CD14-positive monocyte (primary cell): ENCODE data around the gene MSI2. TPM values are rescaled to one million over a fixed set of nuclear protein-coding genes. Genes with fewer than 3 reads are reported as not detected.
A peak's percentile ranks its signal among the peaks of the same experiment; 100 is the strongest.

Experiments
- DNase-seq, 3 donors: peaks; one replicate each; pipeline ENCODE4 v3.0.0-alpha.2; 2011 to 2022
- H2AFZ ChIP-seq: 2 replicates; pipeline ENCODE4 v1.6.0; 2012; ENCODE audit warnings: mild to moderate bottlenecking, low read depth, low read length, inconsistent platforms; ENCODE audit not compliant: insufficient read depth, poor library complexity, severe bottlenecking
- H3K27ac ChIP-seq, 2 donors: 1 replicate in 1 of 2; 2 replicates in 1 of 2; pipeline ENCODE4 v1.5.1; 2012 to 2013; ENCODE audit warnings: low read length in 2 of 2, control low read depth in 1 of 2, inconsistent platforms in 1 of 2, low read depth in 1 of 2, mild to moderate bottlenecking in 1 of 2
- H3K27me3 ChIP-seq, 2 donors: one replicate each; pipeline versions ENCODE4 v1.6.0 to v1.6.1; 2011 to 2013; ENCODE audit warnings: low read length in 2 of 2; ENCODE audit not compliant: control insufficient read depth in 2 of 2, insufficient read depth in 2 of 2
- H3K36me3 ChIP-seq, 2 donors: replicated peaks in 1 of 2; 1 replicate in 1 of 2; 2 replicates in 1 of 2; pipeline versions ENCODE4 v1.5.1 to v1.6.1; 2012 to 2013; ENCODE audit warnings: low read length in 2 of 2, control low read depth in 1 of 2, inconsistent platforms in 1 of 2, mild to moderate bottlenecking in 1 of 2; ENCODE audit not compliant: insufficient read depth in 2 of 2, control insufficient read depth in 1 of 2
- H3K4me1 ChIP-seq, 2 donors: 1 replicate in 1 of 2; 2 replicates in 1 of 2; pipeline versions ENCODE4 v1.5.1 to v1.6.1; 2012 to 2013; ENCODE audit warnings: low read length in 2 of 2, control low read depth in 1 of 2, inconsistent platforms in 1 of 2, mild to moderate bottlenecking in 1 of 2, moderate library complexity in 1 of 2; ENCODE audit not compliant: insufficient read depth in 2 of 2, control insufficient read depth in 1 of 2
- H3K4me2 ChIP-seq: replicated peaks from 2 replicates; pipeline ENCODE3; 2012; ENCODE audit warnings: low read length, moderate library complexity, mild to moderate bottlenecking; ENCODE audit not compliant: poor library complexity, severe bottlenecking; ENCODE audit errors: extremely low read depth
- H3K4me3 ChIP-seq, 3 experiments: fragments of 200-600 bp in 1 of 3; sonication (generic) in 1 of 3; replicated peaks in 1 of 3; 1 replicate in 2 of 3; 2 replicates in 1 of 3; pipeline ENCODE4 v1.5.1; 2011 to 2013; ENCODE audit warnings: low read length in 3 of 3, mild to moderate bottlenecking in 3 of 3, control low read depth in 2 of 3, low read depth in 2 of 3, inconsistent platforms in 1 of 3, moderate library complexity in 1 of 3
- H3K79me2 ChIP-seq: 2 replicates; pipeline ENCODE4 v1.6.0; 2012; ENCODE audit warnings: mild to moderate bottlenecking, control low read depth, inconsistent platforms, low read length, moderate library complexity; ENCODE audit not compliant: insufficient read depth
- H3K9ac ChIP-seq: 2 replicates; pipeline ENCODE4 v1.6.0; 2017; ENCODE audit warnings: low read length, mild to moderate bottlenecking; ENCODE audit not compliant: insufficient read depth, poor library complexity, severe bottlenecking
- H3K9me3 ChIP-seq, 2 donors: replicated peaks in 1 of 2; 1 replicate in 1 of 2; 2 replicates in 1 of 2; pipeline versions ENCODE4 v1.5.1 to v1.6.1; 2012 to 2013; ENCODE audit warnings: low read length in 2 of 2, control low read depth in 1 of 2; ENCODE audit not compliant: control insufficient read depth in 1 of 2, insufficient read depth in 1 of 2
- H4K20me1 ChIP-seq: 2 replicates; pipeline ENCODE4 v1.6.0; 2012; ENCODE audit warnings: mild to moderate bottlenecking, low read length, control low read depth, moderate library complexity; ENCODE audit not compliant: insufficient read depth
- H3K27ac Mint-ChIP-seq, 7 donors: one replicate each; pipeline ENCODE4 v1.8.0; 2020; ENCODE audit warnings: mild to moderate bottlenecking in 7 of 7, mixed read lengths in 7 of 7, moderate library complexity in 6 of 7, inconsistent platforms in 2 of 7
- H3K27me3 Mint-ChIP-seq, 3 donors: one replicate each; pipeline ENCODE4 v1.8.0; 2021 to 2022; ENCODE audit warnings: low read depth in 3 of 3, mild to moderate bottlenecking in 3 of 3, mixed read lengths in 3 of 3, moderate library complexity in 3 of 3, inconsistent platforms in 1 of 3
- H3K36me3 Mint-ChIP-seq, 2 donors: one replicate each; pipeline ENCODE4 v1.8.0; 2020; ENCODE audit warnings: mixed read lengths in 2 of 2, inconsistent platforms in 1 of 2, mild to moderate bottlenecking in 1 of 2
- H3K4me1 Mint-ChIP-seq: one replicate; pipeline ENCODE4 v1.8.0; 2020; ENCODE audit warnings: mild to moderate bottlenecking, mixed read lengths
- H3K4me3 Mint-ChIP-seq, 2 donors: one replicate each; pipeline ENCODE4 v1.8.0; 2020; ENCODE audit warnings: mild to moderate bottlenecking in 2 of 2, mixed read lengths in 2 of 2, moderate library complexity in 1 of 2
- H3K9me3 Mint-ChIP-seq, 7 donors: one replicate each; pipeline ENCODE4 v1.8.0; 2020 to 2022; ENCODE audit warnings: mixed read lengths in 7 of 7, mild to moderate bottlenecking in 6 of 7, moderate library complexity in 6 of 7, inconsistent platforms in 2 of 7
- CTCF ChIP-seq: fragments of 200-600 bp; IDR thresholded peaks from one replicate; pipeline ENCODE4 v1.8.0; 2022; ENCODE audit warnings: antibody characterized with exemption, mild to moderate bottlenecking
- WGBS: methylation state at CpG from one replicate; pipeline ENCODE4 v1.1.5; 2013; ENCODE audit warnings: missing lambda C conversion rate; ENCODE audit not compliant: insufficient coverage; 5-methylcytosine and 5-hydroxymethylcytosine counted together
- intact Hi-C, 2 donors: fragments of 100-400 bp; cut with micrococcal nuclease; formaldehyde crosslinking; loops; one replicate each; pipeline versions ENCODE4 v1.15.0 to v1.15.1; 2023
- polyA plus RNA-seq, 3 donors: library from polyadenylated mRNA; depleted of rRNA in 1 of 3; unstranded in 2 of 3; stranded (reverse) in 1 of 3; fragments of 300-500 nt in 2 of 3; fragments of >200 nt in 1 of 3; fragmentation: Illumina TruSeq in 2 of 3; gene quantifications; 1 replicate in 2 of 3; 2 replicates in 1 of 3; pipeline ENCODE4 v1.2.3, GENCODE V29; 2012 to 2021

MSI2 gene
- polyA plus RNA-seq, 3 donors = 0.20 to 6.6 (median 0.37) TPM

- Histone ChIP-seq H3K4me2 (no peak overlapping the region), H2AFZ (no peak overlapping the region), H3K4me1 (peaks cover 50 to 60% of the 10 kb centered on the region in 2 donors), H3K4me3 (no peak overlapping the region), H3K36me3 (peaks cover 0 to 5% of the 10 kb centered on the region in 2 donors), H4K20me1 (no peaks in the 10 kb centered on the region), H3K9me3 (no peaks in the 10 kb centered on the region), H3K9ac (no peak overlapping the region), H3K79me2 (no peaks in the 10 kb centered on the region), H3K27me3 (no peaks in the 10 kb centered on the region), H3K27ac (no peak overlapping the region)
- DNase-seq = no peak
- intact Hi-C loops = no loop called here
- no peak for TF ChIP-seq CTCF
- Mint-ChIP-seq H3K36me3 (peaks cover 2 to 15% of the 10 kb centered on the region in 2 donors), H3K9me3 (no peaks in the 10 kb centered on the region), H3K27me3 (peaks cover 0 to 2% (median 0%) of the 10 kb centered on the region in 3 donors), H3K4me3 (no peak overlapping the region), H3K4me1 (peaks cover 61% of the 10 kb centered on the region), H3K27ac (peak overlapping the region in 1 of 7 donors; percentile 37)
- WGBS = 94% methylated on average over 12 of the region's 16 CpGs
Measured at GRCh38 chr17:57626520-57627210, 370.3 kb downstream of the MSI2 start.

GRCh38 chr17:57627591-57627990 is 371.3 kb downstream of the MSI2 start:
- no peak overlapping the region for H3K27ac ChIP-seq
- intact Hi-C loops = no loop called here

More at GRCh38 chr17:57627591-57627990, 371.3 kb downstream of the MSI2 start:
- Histone ChIP-seq H4K20me1 (no peaks in the 10 kb centered on the region), H3K79me2 (no peaks in the 10 kb centered on the region), H3K4me1 (peaks cover 50 to 61% of the 10 kb centered on the region in 2 donors), H3K4me3 (no peak overlapping the region), H3K36me3 (peaks cover 0 to 5% of the 10 kb centered on the region in 2 donors), H3K4me2 (no peak overlapping the region), H3K27me3 (no peaks in the 10 kb centered on the region), H3K9me3 (no peaks in the 10 kb centered on the region), H2AFZ (no peak overlapping the region), H3K9ac (no peak overlapping the region)
- Mint-ChIP-seq H3K27ac (no peak overlapping the region), H3K27me3 (peaks cover 0 to 2% (median 0%) of the 10 kb centered on the region in 3 donors), H3K36me3 (peaks cover 2 to 22% of the 10 kb centered on the region in 2 donors), H3K4me1 (peaks cover 58% of the 10 kb centered on the region), H3K4me3 (no peak overlapping the region), H3K9me3 (no peaks in the 10 kb centered on the region)
- no peak for DNase-seq
- 100% methylated on average over 3 of the region's 10 CpGs for WGBS
- no peak for TF ChIP-seq CTCF
